Measurements from ENCODE around the gene FAM83E. TPM values are rescaled to one million over a fixed set of nuclear protein-coding genes. Genes with fewer than 3 reads are reported as not detected.

Gene FAM83E
- total RNA-seq, 1 donor from 2014 or later, result 0.18 TPM

DNA sequence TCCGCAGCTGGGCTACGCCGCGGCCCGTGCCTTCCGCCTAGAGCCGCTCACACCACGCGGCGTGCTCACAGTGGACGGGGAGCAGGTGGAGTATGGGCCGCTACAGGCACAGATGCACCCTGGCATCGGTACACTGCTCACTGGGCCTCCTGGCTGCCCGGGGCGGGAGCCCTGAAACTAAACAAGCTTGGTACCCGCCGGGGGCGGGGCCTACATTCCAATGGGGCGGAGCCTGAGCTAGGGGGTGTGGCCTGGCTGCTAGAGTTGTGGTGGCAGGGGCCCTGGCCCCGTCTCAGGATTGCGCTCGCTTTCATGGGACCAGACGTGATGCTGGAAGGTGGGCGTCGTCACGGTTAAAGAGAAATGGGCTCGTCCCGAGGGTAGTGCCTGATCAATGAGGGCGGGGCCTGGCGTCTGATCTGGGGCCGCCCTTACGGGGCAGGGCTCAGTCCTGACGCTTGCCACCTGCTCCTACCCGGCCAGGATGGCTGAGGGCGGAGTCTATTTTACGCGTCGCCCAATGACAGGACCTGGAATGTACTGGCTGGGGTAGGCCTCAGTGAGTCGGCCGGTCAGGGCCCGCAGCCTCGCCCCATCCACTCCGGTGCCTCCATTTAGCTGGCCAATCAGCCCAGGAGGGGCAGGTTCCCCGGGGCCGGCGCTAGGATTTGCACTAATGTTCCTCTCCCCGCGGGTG is 14.9 kb upstream of the FAM83E start:
- DNase-seq (ENCODE audit: low spot score), result peak; percentile 70
- peak; percentile 30 for ATAC-seq

DNA sequence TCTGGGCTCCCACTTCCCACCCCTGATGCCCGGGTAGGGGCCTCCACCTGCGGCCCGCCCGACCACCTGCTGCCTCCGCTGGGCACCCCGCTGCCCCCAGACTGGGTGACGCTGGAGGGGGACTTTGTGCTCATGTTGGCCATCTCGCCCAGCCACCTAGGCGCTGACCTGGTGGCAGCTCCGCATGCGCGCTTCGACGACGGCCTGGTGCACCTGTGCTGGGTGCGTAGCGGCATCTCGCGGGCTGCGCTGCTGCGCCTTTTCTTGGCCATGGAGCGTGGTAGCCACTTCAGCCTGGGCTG is 14.4 kb upstream of the FAM83E start:
- no peak for ATAC-seq
- no peak for DNase-seq (ENCODE audit: low spot score)

DNA sequence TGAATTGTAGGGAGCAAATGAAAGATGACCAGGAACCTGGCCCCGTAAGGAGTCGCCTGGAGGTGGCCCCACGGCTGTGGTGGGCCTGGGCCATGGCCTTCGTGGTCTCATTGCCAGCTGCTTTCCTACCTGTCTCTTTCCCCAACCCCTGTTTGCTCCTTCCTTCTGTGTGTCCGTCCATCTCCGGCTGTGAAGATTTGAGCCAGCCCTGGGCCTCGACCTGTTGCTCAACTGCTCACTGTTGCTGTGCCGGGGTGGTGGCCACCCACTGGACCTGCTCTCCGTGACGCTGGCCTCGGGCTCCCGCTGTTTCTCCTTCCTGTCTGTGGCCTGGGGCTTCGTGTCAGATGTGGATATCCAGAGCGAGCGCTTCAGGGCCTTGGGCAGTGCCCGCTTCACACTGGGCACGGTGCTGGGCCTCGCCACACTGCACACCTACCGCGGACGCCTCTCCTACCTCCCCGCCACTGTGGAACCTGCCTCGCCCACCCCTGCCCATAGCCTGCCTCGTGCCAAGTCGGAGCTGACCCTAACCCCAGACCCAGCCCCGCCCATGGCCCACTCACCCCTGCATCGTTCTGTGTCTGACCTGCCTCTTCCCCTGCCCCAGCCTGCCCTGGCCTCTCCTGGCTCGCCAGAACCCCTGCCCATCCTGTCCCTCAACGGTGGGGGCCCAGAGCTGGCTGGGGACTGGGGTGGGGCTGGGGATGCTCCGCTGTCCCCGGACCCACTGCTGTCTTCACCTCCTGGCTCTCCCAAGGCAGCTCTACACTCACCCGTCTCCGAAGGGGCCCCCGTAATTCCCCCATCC is 13.8 kb upstream of the FAM83E start:
- DNase-seq (ENCODE audit: low spot score), result no peak
- no peak for ATAC-seq

DNA sequence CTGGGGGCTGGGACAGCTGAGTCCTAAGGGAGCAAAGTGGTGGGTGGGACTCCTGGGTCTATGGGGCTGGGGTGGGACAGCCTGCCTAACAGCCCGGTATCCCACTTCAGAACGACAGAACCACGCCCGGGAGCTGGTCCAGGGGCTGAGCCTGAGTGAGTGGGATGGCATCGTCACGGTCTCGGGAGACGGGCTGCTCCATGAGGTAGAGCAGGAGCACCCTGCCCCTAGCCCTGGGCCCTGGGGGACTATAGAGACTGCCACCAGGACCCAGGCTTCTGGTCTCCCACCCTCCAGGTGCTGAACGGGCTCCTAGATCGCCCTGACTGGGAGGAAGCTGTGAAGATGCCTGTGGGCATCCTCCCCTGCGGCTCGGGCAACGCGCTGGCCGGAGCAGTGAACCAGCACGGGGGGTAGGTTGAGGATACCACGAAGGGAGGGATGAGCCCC is 13.0 kb upstream of the FAM83E start:
- ATAC-seq (no peak), DNase-seq (ENCODE audit: low spot score) (no peak)

DNA sequence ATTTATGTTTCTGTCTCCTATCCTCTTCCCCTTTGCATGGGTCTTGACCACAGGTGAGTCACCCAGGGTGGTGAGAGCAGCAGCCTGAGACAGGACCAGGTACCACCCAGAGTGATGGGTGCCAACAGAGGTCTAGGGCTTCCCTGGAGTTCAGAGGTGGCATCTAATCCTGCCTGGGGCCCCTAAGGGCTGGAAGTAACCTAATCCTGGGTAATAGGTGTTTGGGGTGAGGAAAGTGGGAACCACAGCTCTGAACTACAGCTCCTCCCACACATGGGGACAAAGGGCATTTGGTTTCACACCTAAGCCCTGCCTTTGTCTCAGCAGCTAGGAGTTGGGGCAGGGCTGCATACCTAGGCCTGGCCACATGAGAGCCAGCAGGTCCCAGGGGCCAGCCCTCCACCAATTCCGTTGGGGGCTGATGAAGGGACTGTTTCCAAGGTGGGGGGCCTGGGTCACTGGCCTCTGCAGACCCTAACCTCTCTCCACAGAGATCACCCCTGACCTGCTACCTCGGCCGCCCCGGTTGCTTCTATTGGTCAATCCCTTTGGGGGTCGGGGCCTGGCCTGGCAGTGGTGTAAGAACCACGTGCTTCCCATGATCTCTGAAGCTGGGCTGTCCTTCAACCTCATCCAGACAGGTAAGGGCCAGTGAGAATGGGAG is 12.5 kb upstream of the FAM83E start:
- peak; percentile 66 for DNase-seq (ENCODE audit: low spot score)
- ATAC-seq, result peak; percentile 39

DNA sequence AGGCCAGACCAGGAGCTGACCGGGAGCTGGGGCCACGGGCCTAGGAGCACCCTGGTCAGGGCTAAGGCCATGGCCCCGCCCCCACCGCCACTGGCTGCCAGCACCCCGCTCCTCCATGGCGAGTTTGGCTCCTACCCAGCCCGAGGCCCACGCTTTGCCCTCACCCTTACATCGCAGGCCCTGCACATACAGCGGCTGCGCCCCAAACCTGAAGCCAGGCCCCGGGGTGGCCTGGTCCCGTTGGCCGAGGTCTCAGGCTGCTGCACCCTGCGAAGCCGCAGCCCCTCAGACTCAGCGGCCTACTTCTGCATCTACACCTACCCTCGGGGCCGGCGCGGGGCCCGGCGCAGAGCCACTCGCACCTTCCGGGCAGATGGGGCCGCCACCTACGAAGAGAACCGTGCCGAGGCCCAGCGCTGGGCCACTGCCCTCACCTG is 11.0 kb upstream of the FAM83E start:
- peak; percentile 3 for ATAC-seq
- DNase-seq (ENCODE audit: low spot score), result peak; percentile 67

DNA sequence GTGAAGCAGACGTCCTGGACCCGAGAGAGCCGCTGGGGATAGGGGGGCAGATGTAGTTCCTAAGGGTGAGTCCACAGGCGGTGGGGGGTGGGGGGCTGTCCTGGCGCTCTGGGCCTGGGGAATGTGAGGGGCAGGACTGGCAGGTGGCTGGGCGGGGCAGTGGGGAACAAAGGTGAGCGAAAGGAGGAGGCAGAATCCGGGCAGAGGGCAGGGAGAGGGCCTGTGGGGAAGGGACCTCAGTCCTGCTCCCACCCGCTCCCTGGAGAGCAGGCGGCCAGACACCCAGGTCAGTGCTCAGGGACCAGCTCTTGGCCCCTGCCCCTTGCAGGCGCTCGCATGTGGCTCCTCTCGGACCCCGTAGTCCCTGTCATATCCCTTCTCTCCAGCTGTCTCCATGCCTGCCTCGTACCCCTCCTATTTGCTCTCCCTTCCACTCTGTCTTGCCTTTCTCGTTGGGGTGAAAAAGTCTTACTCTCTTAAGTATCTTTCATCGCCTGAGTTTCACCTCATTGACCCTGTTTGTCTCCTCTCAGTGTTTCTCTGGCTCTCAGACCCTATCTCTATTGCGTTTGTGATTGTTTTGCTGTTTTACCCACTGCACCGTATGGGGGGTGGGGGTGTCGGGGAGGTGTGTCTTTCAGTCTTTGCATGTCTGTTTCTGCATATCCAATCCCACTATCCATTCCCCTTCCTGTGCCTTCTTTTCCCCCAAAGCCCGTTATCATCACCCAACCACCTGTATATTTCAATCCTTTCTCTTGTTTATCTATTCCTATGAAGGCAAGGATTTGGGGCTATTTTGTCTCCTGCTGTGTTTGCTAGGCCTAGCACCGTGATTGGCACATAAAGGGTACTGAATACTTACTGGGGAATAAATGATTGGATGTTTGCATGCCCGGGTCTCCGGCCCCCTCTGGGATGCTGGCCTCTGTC is 10.2 kb upstream of the FAM83E start:
- DNase-seq (ENCODE audit: low spot score), result peak; percentile 69

DNA sequence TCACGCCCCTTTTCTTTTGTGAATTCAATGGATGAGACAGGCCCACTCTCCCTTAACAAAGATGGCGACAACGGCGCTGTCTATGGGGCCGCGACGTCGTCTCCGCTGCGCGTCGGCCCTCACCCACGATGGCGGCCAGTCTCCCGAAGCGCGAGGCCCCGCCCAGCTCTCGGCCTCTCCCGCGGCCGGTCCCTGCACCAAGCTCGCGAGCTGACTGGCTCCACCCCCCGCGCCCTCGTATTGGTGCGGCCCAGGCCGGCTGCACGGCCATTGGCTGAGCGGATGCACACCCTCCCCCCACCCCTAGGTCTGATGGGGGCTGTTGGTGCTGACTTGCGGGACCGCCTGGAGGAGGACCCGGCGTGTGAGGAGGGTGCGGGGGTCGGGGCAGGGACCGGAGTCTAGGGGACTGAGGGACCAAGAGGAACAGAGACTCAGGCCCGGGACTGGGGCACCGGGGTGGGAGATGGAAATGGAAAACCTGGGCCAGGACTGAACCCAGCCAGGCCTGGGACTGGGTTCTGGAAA is 9.3 kb upstream of the FAM83E start:
- DNase-seq (ENCODE audit: low spot score) (peak; percentile 98), ATAC-seq (peak; percentile 75)

More for the DNA sequence above, 10.2 kb upstream of the FAM83E start:
- peak; percentile 49 for ATAC-seq

DNA sequence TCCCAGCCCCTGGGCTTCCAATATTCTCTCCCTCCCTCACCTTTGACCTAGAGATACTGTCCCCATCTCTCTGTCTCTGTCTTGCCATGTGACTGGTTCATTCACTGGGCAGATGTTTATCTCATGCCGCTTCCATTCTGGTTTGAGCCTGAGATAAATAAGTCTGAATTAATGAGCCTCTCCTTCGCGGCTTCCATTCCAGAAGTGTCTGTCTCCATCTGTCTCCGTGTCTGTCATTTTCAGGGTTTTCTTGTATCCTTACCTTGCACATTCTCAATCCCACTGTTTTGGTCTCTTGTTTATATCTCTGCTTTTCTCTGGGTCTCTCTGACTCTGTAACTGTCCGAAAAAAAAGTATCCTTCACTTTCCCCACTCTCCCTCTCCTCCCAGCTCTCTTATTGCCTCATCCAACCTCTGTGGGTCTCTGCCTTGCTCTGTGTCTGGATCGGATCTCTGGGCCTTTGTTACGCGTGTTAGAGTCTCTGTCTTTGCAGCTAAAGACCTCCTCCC is 8.7 kb upstream of the FAM83E start:
- DNase-seq (ENCODE audit: low spot score) (no peak), ATAC-seq (no peak)

DNA sequence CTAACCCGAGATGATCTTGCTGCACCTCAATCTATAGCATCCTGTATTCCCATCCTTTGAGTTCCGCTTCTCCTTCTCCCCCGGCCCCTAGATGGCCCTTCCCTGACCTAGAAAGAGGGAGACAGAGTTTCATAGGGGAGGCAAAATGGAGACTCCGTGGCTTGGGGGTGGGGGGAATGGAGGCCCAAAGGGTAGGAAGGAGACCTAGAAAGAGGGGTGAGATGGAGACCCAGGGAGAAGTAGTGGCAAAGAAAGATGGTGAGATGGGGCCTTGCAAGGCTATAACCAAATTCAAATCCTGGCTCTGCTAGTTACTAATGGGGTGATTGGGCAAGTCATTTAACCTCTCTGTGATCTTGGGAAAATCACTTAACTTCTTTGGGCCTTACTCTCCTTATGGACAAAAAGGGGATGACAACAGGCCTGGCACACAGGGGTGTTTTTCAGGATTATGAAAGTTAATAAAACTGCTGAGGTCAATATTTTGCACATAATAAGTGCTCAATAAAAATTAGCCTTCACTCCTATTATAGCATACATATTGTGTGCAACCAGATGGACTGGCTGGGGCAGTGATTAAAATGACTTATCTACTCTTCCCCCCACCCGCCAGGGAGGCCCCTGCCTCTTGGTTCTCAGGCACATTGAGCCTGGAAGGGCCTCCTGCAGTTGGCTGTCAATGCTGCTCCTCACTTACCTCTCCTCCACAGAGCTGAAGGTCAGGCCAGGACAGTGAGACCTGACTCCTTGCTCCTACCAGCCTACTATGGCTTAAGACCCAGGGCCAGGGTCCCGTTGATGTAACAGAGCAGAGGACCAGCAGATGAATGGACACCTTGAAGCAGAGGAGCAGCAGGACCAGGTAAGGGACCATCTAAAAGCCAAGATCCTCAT is 5.1 kb upstream of the FAM83E start:
- ATAC-seq (no peak), DNase-seq (ENCODE audit: low spot score) (no peak)

DNA sequence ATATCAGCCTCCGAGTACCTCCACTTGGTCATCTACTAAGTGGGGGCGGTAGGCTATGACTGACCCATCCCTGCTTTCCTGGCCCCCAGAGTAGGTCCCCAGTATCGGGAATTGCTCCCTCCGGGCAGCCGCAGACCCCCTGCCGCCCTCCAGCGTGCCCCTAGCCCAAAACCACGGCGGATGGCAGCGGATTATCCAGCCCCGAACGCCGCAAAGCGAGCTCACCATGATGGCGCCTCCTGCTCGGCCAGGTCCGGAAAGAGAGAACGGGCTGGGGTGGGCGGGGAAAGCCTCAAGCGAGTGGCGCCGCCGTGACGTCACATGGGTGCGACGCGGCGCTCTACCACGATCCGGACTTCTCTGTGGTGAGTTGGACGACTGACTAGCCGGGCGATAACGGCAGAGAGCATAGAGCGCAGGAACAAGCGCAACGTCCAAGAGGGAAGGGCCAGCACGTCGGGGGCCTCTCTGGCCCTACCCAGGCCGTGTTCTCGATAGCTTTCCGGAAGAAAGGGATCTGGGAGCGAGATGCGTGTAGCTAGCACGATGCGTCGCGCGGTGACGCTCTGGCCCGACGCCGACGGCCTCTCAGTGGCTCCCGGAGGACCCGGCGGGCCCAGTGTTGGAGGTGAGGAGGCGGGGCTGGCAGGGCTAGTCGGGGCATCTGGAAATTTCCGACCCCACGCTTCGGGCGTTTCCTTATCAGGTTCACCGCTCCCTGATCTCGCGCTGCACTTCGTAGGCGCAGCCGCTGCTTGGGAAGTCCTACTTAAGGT is 4.2 kb upstream of the FAM83E start, which contains the start of the genes RPL18 and SPHK2:
TSS of gene RPL18 (minus strand) at position 263 of the 776 bp plus-strand sequence. CDS start at position 228, 35 bp downstream.
TSS of gene SPHK2 (plus strand) at position 591 of the 776 bp plus-strand sequence. CDS start 1,009 bp downstream, outside the sequence.
- ATAC-seq (peak; percentile 85), DNase-seq (ENCODE audit: low spot score) (peak; percentile 99)

DNA sequence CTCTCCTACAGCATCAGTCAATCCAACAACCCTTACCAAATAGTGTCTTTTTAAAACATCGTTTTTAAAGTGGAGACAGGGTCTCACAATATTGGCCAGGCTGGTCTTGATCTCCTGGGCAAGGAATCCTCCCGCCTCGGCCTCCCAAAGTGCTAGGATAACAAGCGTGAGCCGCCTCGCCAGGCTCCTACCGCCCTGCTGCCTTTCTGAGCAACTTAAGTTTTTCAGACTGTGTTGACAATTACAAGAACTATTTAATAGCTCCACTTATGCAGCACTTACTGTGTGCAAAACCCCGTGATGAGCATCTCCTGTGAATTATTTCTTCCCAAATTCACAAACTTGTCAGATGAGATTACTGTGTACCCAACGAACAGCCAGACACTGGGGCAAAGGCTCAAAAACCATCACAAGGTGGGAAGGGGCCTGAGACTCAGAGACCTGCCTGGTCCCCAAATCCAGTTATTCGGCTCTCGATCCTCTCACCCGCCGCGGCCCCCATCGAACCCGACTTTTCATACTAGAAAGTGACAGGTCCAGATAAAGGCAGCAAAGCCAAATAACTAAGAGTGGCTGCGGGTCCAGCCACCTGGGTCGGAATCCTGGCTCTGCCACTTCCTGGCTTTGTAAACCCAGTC is 3.5 kb upstream of the FAM83E start:
- DNase-seq (ENCODE audit: low spot score) (no peak), ATAC-seq (no peak)

DNA sequence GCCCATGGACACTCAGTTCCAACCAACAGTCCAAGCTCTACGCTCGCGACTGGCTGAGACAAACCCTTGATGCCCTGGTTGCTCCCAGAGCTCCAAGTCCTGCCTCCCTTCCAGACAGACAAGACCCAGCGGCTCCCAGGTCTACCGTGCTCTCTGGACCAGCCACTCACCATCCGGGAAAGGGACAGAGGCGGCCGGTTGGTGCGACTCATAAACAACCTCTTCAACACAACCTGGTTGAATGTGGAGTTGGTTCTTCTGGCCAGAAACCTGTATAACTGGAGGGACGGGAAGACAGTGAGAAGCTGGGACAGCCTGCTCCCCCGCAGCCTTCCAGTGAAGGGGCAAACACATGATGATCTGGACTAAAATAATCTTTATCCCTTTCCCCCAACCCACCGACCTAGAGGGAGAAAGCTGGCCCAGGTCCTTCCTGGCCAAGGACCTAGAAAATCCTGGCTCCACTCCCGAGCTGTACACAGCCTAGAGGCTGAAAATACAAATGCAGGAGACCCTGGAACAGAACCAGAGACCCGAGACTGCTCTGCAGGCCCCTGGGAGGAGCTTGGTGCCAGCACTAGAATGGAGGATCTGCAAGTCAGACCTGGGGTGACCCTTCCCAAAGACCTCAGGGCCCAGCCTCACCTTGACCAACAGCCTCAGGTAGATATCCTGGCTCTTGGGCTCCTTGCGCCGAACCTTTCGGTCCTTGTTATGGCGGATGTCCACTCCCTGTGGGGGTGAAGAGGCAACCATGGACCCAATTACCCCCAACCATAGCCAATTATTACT is 2.5 kb upstream of the FAM83E start:
- ATAC-seq (no peak), DNase-seq (ENCODE audit: low spot score) (no peak)

DNA sequence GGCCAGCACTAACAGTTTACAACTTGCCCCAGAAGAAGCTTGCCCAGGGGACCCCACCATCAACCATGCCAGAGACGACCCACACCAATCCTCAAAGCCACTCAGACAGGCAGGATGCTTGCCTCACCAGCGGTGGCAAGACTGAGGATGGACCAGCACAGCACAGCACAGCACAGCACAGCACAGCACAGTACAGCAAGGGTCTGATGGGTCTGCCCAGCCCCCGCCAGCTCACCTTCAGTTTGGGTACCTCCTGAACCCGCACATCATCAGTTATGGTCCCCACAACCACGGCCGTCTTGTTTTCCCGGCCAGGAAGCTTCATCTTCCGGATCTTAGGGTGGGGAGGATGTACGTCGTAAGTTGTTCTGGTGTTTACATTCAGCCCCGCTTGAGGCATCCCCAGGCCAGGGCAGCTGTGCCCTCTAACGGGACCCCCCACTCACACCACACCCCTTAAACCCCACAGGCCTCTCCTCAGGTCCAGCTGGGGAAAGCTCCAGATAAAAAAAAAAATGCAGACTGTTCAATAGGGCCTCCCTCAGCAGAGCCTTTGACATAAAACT is 1.7 kb upstream of the FAM83E start:
- ATAC-seq (no peak), DNase-seq (ENCODE audit: low spot score) (no peak)

DNA sequence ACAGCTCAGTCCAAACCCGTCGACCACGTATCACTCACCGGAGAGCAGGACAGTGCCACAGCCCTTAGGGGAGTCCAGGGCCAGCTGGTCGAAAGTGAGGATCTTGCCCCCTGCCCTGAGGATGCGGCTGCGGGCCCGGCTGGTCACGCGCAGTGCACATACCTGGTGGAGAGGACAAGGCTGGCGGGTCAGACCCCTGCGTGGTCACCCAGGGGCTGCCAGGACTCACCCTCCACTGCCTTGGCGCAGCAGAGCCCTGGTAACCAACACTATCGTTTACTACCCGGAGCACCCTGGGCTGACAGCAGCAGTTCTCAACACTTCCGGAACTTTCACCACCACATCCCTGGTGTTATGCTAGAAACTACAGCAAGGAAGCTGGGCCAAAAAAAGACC is 1.2 kb upstream of the FAM83E start:
- ATAC-seq (no peak), DNase-seq (ENCODE audit: low spot score) (no peak)

DNA sequence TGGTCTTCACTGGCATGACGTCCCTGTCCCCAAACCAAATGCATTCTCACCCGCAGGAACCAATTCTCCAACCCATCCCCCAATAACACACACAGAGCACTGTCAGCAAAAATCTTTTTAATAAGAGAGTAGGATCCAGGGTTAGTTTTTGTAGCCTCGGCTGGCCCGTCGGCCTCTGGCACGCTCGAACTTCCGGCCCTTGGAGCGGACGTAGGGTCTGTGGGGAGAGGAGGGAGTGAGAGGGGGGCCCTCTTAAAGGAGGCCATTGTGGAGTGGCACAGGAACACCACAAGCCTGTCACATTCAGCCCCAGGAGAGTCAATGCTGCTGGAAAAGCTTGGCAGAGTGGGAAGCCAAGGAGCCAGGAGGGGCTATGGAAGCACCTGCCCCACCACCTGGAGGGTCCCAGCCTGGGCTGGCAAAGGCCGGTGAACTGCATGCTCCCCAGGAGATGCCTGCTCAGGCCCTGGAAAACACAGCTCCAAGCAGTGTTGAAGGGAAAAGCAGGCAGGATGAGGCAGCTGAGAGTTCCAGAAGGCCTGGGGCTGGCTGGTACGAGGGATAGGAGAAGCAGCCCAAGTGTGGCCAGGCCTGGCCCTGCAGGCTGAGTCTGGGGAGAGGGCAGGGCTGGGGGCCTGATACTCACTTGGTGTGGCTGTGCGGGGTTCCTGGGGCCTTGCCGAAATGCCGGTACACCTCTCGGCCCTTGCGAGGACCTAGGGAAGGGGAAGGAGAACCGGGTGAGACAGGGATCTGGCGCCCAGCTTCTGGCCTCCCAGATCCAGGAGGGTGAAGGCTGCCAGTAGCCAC is 560 bp upstream of the FAM83E start:
- no peak for ATAC-seq
- no peak for DNase-seq (ENCODE audit: low spot score)

Measured in left lobe of liver (tissue), 2 donors.